Vagina (tissue), 2 donors: ENCODE measurements around the gene TMEM141. TPM values are rescaled to one million over a fixed set of nuclear protein-coding genes. Genes with fewer than 3 reads are reported as not detected.

Source experiments
- DNase-seq, 2 donors: peaks; one replicate each; pipeline ENCODE4 v3.0.0-alpha.2; 2017; ENCODE audit errors: extremely low spot score in 2 of 2
- H3K27ac ChIP-seq: fragments of 200-600 bp; sonication (generic); one replicate; pipeline ENCODE4 v1.5.1; 2019
- H3K27me3 ChIP-seq: fragments of 200-600 bp; sonication (generic); one replicate; pipeline ENCODE4 v1.5.1; 2019
- H3K36me3 ChIP-seq, 2 donors: fragments of 200-600 bp; sonication (generic); one replicate each; pipeline ENCODE4 v1.5.1; 2017 to 2019
- H3K4me1 ChIP-seq: fragments of 200-600 bp; sonication (generic); one replicate; pipeline ENCODE4 v1.5.1; 2019
- H3K4me3 ChIP-seq, 2 donors: fragments of 200-600 bp; sonication (generic); 1 replicate in 1 of 2; 2 replicates in 1 of 2; pipeline ENCODE4 v1.5.1; 2016 to 2019
- H3K9me3 ChIP-seq: fragments of 200-600 bp; sonication (generic); one replicate; pipeline ENCODE4 v1.5.1; 2019
- POLR2A ChIP-seq, 2 donors: fragments of 450-650 bp; IDR thresholded peaks; one replicate each; pipeline ENCODE4 v1.6.1; 2017; ENCODE audit warnings: antibody characterized with exemption in 2 of 2, mild to moderate bottlenecking in 2 of 2, moderate library complexity in 2 of 2
- POLR2AphosphoS5 ChIP-seq, 2 donors: sonication (generic); formaldehyde crosslinking; IDR thresholded peaks; one replicate each; pipeline ENCODE4 v1.9.0; 2017; ENCODE audit warnings: antibody characterized with exemption in 2 of 2, mild to moderate bottlenecking in 2 of 2, low read depth in 1 of 2; ENCODE audit not compliant: insufficient read depth in 1 of 2
- intact Hi-C: fragments of 100-400 bp; cut with DNase I; formaldehyde crosslinking; loops from one replicate; pipeline ENCODE4 v1.15.1; 2023
- total RNA-seq: library from RNA; depleted of rRNA; stranded (reverse); fragments of >200 nt; gene quantifications from one replicate; pipeline ENCODE4 v1.2.3, GENCODE V29; 2016
- TF ChIP-seq, protein P1 (sequence below), 3 experiments: fragments of 450-650 bp in 2 of 3; fragments of 200-600 bp in 1 of 3; sonication (generic) in 1 of 3; IDR thresholded peaks; one replicate each; pipeline ENCODE4 v1.5.1; 2017 to 2019; ENCODE audit warnings: antibody characterized with exemption in 3 of 3, mild to moderate bottlenecking in 2 of 3, moderate library complexity in 2 of 3

The TMEM141 gene
- total RNA-seq, 1 donor from 2014 or later = 64.1 TPM

DNA sequence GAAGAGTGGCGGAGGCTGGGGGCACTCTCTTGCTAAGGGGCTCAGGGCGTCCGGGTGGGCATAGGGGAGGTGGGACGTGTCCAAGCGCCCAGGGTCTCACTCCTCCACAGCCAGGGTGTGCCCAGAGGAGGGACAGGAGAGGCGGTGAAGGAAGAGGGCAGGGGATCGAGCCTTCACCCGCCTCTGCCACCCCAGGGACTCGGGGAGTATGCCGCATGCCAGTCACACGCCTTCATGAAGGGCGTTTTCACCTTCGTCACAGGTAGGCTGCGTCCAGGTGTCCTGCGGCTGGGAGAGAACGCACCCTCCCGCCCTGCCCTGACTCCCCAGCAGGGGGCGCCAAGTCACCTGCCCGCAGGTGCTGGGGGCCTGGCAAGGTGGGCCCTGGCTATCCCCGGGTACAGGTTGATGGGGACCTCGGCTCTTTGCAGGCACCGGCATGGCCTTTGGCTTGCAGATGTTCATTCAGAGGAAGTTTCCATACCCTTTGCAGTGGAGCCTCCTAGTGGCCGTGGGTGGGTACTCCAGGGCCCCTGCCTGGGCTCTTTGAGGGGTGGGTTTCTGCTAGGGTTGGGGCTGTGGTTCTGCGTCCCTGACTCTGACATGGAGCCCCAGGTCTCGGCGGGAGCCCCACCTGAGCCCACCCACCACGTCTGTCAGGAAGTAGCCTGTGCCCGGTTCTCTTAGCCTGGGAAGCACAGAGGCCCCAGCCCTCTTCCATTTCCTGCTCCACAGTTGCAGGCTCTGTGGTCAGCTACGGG lies 552 bp downstream of the TMEM141 start:
- Histone ChIP-seq H3K9me3 (no peaks in the 10 kb centered on the region), H3K36me3 (no peaks in the 10 kb centered on the region), H3K4me1 (peaks cover 26% of the 10 kb centered on the region), H3K27me3 (no peaks in the 10 kb centered on the region), H3K4me3 (peak overlapping the region; percentile 78 to 79), H3K27ac (peak overlapping the region; percentile 97)
- TF ChIP-seq POLR2AphosphoS5 (IDR thresholded peaks at IDR 0.05; ENCODE audit: insufficient read depth in 1 of 2, low read depth in 1 of 2) (peak in 1 of 2 donors; percentile 51), POLR2A (IDR thresholded peaks at IDR 0.05) (no peak)
- TF ChIP-seq, protein P1, sequence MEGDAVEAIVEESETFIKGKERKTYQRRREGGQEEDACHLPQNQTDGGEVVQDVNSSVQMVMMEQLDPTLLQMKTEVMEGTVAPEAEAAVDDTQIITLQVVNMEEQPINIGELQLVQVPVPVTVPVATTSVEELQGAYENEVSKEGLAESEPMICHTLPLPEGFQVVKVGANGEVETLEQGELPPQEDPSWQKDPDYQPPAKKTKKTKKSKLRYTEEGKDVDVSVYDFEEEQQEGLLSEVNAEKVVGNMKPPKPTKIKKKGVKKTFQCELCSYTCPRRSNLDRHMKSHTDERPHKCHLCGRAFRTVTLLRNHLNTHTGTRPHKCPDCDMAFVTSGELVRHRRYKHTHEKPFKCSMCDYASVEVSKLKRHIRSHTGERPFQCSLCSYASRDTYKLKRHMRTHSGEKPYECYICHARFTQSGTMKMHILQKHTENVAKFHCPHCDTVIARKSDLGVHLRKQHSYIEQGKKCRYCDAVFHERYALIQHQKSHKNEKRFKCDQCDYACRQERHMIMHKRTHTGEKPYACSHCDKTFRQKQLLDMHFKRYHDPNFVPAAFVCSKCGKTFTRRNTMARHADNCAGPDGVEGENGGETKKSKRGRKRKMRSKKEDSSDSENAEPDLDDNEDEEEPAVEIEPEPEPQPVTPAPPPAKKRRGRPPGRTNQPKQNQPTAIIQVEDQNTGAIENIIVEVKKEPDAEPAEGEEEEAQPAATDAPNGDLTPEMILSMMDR (IDR thresholded peaks at IDR 0.05) = peak; percentile 59 to 72 (median 70)
- no peak for DNase-seq
- intact Hi-C loops = loop anchor here (2.0 kb wide), 2 partner anchors 93 to 237 kb away; partner anchors contain the start of gene ABCA2

GRCh38 chr9:136792321-136793085 lies 1.4 kb downstream of the TMEM141 start:
- Histone ChIP-seq H3K27me3 (no peaks in the 10 kb centered on the region), H3K36me3 (no peaks in the 10 kb centered on the region), H3K9me3 (no peaks in the 10 kb centered on the region), H3K27ac (peak overlapping the region; percentile 97), H3K4me1 (peaks cover 26% of the 10 kb centered on the region), H3K4me3 (peak overlapping the region; percentile 78 to 79)
- no peak for DNase-seq
- TF ChIP-seq, protein P1 (IDR thresholded peaks at IDR 0.05) = no peak
- intact Hi-C loops = no loop called here

- no peak for TF ChIP-seq POLR2A (IDR thresholded peaks at IDR 0.05)
- TF ChIP-seq, protein P1 (IDR thresholded peaks at IDR 0.05) = no peak
- no peak for TF ChIP-seq POLR2AphosphoS5 (IDR thresholded peaks at IDR 0.05; ENCODE audit: insufficient read depth in 1 of 2, low read depth in 1 of 2)
- Histone ChIP-seq H3K4me1 (peaks cover 26% of the 10 kb centered on the region), H3K9me3 (no peaks in the 10 kb centered on the region), H3K27me3 (no peaks in the 10 kb centered on the region), H3K27ac (no peak overlapping the region), H3K4me3 (no peak overlapping the region), H3K36me3 (no peaks in the 10 kb centered on the region)
- intact Hi-C loops = no loop called here
- no peak for DNase-seq
Measured at GRCh38 chr9:136793086-136793946, 2.2 kb downstream of the TMEM141 start.

- TF ChIP-seq, protein P1 (IDR thresholded peaks at IDR 0.05) = no peak
- no peak for TF ChIP-seq POLR2A (IDR thresholded peaks at IDR 0.05)
- TF ChIP-seq POLR2AphosphoS5 (IDR thresholded peaks at IDR 0.05; ENCODE audit: insufficient read depth in 1 of 2, low read depth in 1 of 2) = no peak
- no peak overlapping the region for H3K4me3 ChIP-seq
- intact Hi-C loops = no loop called here
- H3K9me3 ChIP-seq = no peaks in the 10 kb centered on the region
- H3K27ac ChIP-seq = no peak overlapping the region
- peaks cover 35% of the 10 kb centered on the region for H3K4me1 ChIP-seq
- no peak for DNase-seq
- H3K36me3 ChIP-seq = no peaks in the 10 kb centered on the region
- H3K27me3 ChIP-seq = no peaks in the 10 kb centered on the region
Measured at GRCh38 chr9:136794281-136794999, 3.3 kb downstream of the TMEM141 start.
